ENCODE results near the gene B4GALNT3.

The B4GALNT3 gene

DNA sequence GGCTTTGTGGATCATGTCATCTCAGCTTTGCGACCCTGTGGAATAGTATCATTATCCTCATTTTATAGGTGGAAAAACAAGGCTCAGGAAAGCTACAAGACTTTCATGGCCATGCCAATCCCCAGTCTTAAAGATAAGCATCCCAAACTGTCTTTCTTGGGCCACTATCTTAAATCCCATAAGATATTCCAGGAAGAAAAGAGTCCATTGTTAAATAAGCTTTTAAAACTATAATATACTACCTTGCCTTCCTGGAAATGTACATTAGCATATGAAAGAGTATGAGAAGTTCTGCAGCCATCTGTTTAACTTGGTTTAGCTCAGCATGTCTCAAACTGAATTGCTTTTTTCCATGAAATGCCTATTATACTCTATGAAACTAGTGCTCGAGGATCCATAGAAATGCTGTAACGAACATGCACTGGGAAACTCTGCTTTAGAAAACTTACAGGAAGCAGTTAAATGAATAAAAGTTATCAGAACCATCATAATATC is 77.1 kb downstream of the B4GALNT3 start:
- Mint-ChIP-seq H3K4me3 (no peak overlapping the region), H3K27me3 (no peaks in the 10 kb centered on the region), H3K36me3 (peaks cover 5% of the 10 kb centered on the region), H3K27ac (no peak overlapping the region), H3K9me3 (no peaks in the 10 kb centered on the region), H3K4me1 (peaks cover 23% of the 10 kb centered on the region)

DNA sequence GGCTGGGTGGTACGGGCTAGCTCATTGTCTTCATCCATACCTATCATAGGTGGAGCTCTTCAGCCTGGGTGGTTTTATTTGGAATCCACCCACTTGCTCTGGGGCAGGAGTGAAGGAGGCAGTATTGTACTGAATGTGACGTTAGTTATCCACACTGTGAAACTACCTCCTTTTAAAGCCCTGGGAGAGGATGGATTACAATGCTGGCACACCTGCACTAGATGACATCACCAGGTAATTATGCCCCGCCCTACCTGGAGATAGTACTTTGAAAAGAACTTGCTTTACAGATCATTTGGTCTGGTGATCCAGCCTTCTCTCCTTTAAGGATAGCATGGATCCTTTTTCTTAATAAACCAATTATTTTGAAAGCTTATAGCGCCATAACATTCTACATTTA is 78.0 kb downstream of the B4GALNT3 start:
- H3K9me3 Mint-ChIP-seq = no peaks in the 10 kb centered on the region
- H3K36me3 Mint-ChIP-seq = no peaks in the 10 kb centered on the region
- H3K4me1 Mint-ChIP-seq = peaks cover 27% of the 10 kb centered on the region
- no peaks in the 10 kb centered on the region for H3K27me3 Mint-ChIP-seq
- H3K4me3 Mint-ChIP-seq = no peak overlapping the region
- no peak overlapping the region for H3K27ac Mint-ChIP-seq

- Mint-ChIP-seq H3K27me3 (no peaks in the 10 kb centered on the region), H3K4me1 (peaks cover 27% of the 10 kb centered on the region), H3K36me3 (no peaks in the 10 kb centered on the region), H3K9me3 (no peaks in the 10 kb centered on the region), H3K4me3 (peak overlapping the region; percentile 61), H3K27ac (peak overlapping the region; percentile 19)
Observed at GRCh38 chr12:538731-539539, 79.2 kb downstream of the B4GALNT3 start.

DNA sequence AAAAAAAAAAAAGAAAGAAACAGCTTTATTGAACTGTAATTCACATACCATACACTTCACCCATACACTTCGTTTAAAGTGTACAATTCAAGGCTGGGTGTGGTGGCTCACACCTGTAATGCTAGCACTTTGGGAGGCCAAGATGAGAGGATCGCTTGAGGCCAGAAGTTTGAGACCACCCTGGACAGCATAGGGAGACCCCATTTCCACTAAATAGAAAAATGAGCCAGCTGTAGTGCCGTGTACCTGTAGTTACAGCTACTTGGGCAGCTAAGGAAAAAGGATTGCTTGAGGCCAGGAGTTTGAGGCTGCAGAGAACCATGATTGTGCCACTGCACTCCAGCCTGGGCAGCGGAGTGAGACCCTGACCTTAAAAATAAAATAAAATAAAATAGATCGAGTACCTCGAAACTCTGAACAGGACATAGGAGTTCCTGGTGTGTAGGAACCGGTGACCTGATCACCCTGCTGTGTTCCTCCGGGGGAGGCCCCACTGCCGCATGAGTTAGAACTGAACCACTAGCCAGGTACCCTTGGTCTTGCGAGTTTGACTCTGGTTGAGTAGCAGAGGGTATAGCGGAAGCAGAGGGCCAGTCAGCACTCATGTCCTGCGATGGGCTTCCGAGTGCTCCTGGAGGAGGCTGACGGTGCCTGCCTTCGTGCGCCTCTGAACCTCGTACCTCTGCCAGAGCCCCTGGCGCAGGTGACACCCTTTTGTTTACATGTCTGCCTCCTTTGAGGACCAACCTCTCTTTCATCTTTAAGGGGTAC is 80.0 kb downstream of the B4GALNT3 start:
- Mint-ChIP-seq H3K27ac (peak overlapping the region; percentile 8), H3K4me3 (peak overlapping the region; percentile 61), H3K36me3 (no peaks in the 10 kb centered on the region), H3K9me3 (no peaks in the 10 kb centered on the region), H3K4me1 (peaks cover 27% of the 10 kb centered on the region), H3K27me3 (no peaks in the 10 kb centered on the region)

GRCh38 chr12:541676-542324 is 82.1 kb downstream of the B4GALNT3 start:
- Mint-ChIP-seq H3K36me3 (no peaks in the 10 kb centered on the region), H3K4me1 (peaks cover 31% of the 10 kb centered on the region), H3K27ac (no peak overlapping the region), H3K27me3 (peaks cover 3% of the 10 kb centered on the region), H3K9me3 (no peaks in the 10 kb centered on the region), H3K4me3 (no peak overlapping the region)

- Mint-ChIP-seq H3K27ac (no peak overlapping the region), H3K4me3 (no peak overlapping the region), H3K36me3 (no peaks in the 10 kb centered on the region), H3K4me1 (peaks cover 31% of the 10 kb centered on the region), H3K9me3 (no peaks in the 10 kb centered on the region), H3K27me3 (peaks cover 3% of the 10 kb centered on the region)
Observed at GRCh38 chr12:542395-543113, 82.8 kb downstream of the B4GALNT3 start.

GRCh38 chr12:543114-543451 is 83.3 kb downstream of the B4GALNT3 start:
- H3K36me3 Mint-ChIP-seq = no peaks in the 10 kb centered on the region
- H3K27ac Mint-ChIP-seq = no peak overlapping the region
- peaks cover 3% of the 10 kb centered on the region for H3K27me3 Mint-ChIP-seq
- no peaks in the 10 kb centered on the region for H3K9me3 Mint-ChIP-seq
- H3K4me1 Mint-ChIP-seq = peaks cover 31% of the 10 kb centered on the region
- H3K4me3 Mint-ChIP-seq = no peak overlapping the region

- peaks cover 24% of the 10 kb centered on the region for H3K4me1 Mint-ChIP-seq
- H3K27ac Mint-ChIP-seq = peak overlapping the region; percentile 0
- peaks cover 3% of the 10 kb centered on the region for H3K27me3 Mint-ChIP-seq
- no peaks in the 10 kb centered on the region for H3K9me3 Mint-ChIP-seq
- H3K4me3 Mint-ChIP-seq = no peak overlapping the region
- no peaks in the 10 kb centered on the region for H3K36me3 Mint-ChIP-seq
Observed at GRCh38 chr12:544142-544541, 84.4 kb downstream of the B4GALNT3 start.

- H3K36me3 Mint-ChIP-seq = no peaks in the 10 kb centered on the region
- H3K9me3 Mint-ChIP-seq = no peaks in the 10 kb centered on the region
- peak overlapping the region; percentile 62 for H3K27ac Mint-ChIP-seq
- H3K4me3 Mint-ChIP-seq = no peak overlapping the region
- peaks cover 3% of the 10 kb centered on the region for H3K27me3 Mint-ChIP-seq
- peaks cover 15% of the 10 kb centered on the region for H3K4me1 Mint-ChIP-seq
Observed at GRCh38 chr12:544941-545635, 85.3 kb downstream of the B4GALNT3 start.

- H3K27ac Mint-ChIP-seq = no peak overlapping the region
- H3K9me3 Mint-ChIP-seq = no peaks in the 10 kb centered on the region
- H3K4me3 Mint-ChIP-seq = no peak overlapping the region
- H3K4me1 Mint-ChIP-seq = peaks cover 8% of the 10 kb centered on the region
- no peaks in the 10 kb centered on the region for H3K36me3 Mint-ChIP-seq
- H3K27me3 Mint-ChIP-seq = peaks cover 3% of the 10 kb centered on the region
Observed at GRCh38 chr12:545835-546234, 86.1 kb downstream of the B4GALNT3 start.

DNA sequence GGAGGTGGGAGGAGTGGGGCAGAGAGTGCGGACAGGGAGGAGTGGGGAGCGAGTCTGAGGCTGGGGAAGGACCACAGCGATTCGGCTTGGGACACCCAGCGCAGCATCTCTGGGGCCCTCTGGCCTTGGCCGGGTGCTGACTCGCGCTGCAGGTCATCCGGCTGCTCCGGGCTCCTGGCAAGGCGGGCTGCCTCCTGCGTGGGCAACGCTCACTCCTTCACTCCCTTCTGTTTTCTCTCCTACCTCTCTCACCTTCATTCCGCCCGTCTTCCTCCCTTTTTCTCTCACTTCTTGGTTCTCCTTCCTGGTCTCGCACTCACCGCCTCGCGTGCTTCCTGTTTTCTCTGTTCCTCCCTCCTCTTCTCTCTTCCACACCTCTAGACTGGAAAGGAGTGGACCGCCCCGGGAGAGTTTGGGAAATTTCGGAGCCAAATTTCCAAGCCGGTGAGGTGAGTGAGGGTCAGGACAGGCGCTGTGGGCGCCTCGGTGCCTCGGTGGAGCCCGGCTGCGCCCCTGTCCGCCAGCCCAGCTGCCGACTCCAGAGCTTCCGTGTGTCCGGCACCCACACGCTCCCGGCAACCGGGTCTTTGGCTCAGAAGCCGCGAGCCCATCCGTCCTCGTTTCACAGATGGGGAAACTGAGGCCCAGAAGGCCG is 86.7 kb downstream of the B4GALNT3 start:
- Mint-ChIP-seq H3K27ac (no peak overlapping the region), H3K4me3 (peak overlapping the region; percentile 27), H3K9me3 (no peaks in the 10 kb centered on the region), H3K4me1 (peaks cover 10% of the 10 kb centered on the region), H3K27me3 (peaks cover 3% of the 10 kb centered on the region), H3K36me3 (no peaks in the 10 kb centered on the region)

DNA sequence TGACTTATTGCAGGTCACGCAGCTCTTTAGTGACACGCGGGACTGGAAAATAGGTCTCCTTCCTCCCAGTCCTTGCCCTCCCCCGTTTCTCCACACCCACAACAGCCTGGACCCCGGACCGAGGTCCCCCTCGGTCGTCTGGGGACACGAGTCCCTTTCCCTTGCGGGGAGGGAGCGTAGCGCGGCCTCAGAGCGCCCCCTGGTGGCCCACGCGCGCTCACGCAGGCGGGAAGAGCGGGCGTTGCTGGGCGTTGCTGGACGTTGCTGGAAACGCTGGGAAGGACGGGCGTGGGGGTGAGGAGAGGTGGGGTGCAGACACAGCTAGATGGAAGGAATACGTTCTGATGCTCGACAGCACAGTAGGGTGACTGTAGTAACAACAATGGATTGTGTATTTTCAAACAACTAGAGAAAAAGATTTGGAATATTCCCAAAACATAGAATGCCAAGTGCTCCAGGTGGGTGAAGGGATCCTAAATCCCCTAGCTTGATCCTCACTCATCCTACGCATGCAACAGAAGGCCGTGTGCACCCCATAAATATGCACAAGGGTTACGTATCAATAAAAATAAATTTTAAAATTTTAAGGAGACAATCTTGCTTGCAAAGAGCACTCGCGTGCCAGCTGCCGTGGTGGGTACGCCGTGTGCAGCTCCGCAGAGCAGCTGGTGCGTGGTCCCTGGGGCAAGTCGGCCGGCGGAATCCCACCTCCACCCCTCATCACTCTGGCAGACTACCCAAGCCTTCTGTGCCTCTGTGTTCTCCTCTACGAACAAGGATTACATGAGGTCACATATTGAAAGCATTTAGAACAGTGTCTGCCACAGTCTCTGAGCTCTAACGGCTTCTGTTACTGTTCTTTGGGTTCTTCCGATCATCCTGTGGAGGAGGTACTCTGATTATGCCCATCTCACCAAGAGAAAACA is 87.4 kb downstream of the B4GALNT3 start:
- H3K9me3 Mint-ChIP-seq = no peaks in the 10 kb centered on the region
- no peak overlapping the region for H3K4me3 Mint-ChIP-seq
- H3K27ac Mint-ChIP-seq = no peak overlapping the region
- peaks cover 3% of the 10 kb centered on the region for H3K27me3 Mint-ChIP-seq
- peaks cover 13% of the 10 kb centered on the region for H3K4me1 Mint-ChIP-seq
- H3K36me3 Mint-ChIP-seq = no peaks in the 10 kb centered on the region

DNA sequence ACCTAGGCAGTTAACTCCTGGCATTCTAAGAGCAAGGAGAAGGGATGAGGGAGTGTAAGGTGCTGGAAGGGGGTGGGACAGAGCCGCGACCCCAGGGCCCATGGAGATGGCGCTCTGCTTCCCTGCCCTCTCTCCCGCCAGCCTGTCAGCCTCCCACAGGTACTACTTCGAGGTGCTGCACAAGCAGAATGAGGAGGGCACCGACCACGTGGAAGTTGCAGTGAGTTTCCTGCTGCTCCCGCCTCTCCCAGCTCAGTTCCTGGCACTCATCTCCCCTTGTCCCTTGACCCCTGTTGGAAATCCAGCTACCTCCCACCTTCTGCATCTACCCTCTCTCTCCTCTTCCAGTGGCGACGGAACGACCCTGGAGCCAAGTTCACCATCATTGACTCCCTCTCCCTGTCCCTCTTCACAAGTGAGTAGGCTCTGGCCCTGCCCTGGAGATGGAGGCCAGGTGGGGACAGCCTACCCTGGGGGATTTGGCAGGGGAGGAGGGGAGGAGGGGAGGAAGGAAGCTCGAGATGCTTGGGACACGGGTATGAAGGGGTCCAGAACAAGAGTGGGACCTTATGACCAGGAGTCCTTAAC is 88.2 kb downstream of the B4GALNT3 start:
- Mint-ChIP-seq H3K27ac (no peak overlapping the region), H3K36me3 (no peaks in the 10 kb centered on the region), H3K27me3 (peaks cover 3% of the 10 kb centered on the region), H3K9me3 (no peaks in the 10 kb centered on the region), H3K4me3 (no peak overlapping the region), H3K4me1 (peaks cover 21% of the 10 kb centered on the region)

Data from activated naive CD4-positive, alpha-beta T cell treated with anti-CD3 and anti-CD28 coated beads, Interleukin-2, amount 50 U/mL, for 24 hours (primary cell).